Esophagus muscularis mucosa (tissue), 4 donors: ENCODE results near the gene SLC25A26.

Experiments used
- CTCF ChIP-seq, 3 experiments: fragments of 200-600 bp in 2 of 3; fragments of 450-650 bp in 1 of 3; sonication (generic) in 2 of 3; IDR thresholded peaks; one replicate each; pipeline ENCODE4 v1.5.1; 2017 to 2019; ENCODE audit warnings: antibody characterized with exemption in 3 of 3, mild to moderate bottlenecking in 2 of 3, moderate library complexity in 1 of 3
- EP300 ChIP-seq: sonication (generic); formaldehyde crosslinking; IDR thresholded peaks from one replicate; pipeline ENCODE4 v1.6.1; 2017; ENCODE audit warnings: antibody characterized with exemption
- POLR2A ChIP-seq: fragments of 450-650 bp; IDR thresholded peaks from one replicate; pipeline ENCODE4 v1.6.1; 2017; ENCODE audit warnings: antibody characterized with exemption, moderate library complexity, mild to moderate bottlenecking, low read depth
- POLR2AphosphoS5 ChIP-seq, 2 donors: sonication (generic); formaldehyde crosslinking; IDR thresholded peaks; one replicate each; pipeline ENCODE4 v1.6.1; 2017; ENCODE audit warnings: antibody characterized with exemption in 2 of 2

- TF ChIP-seq CTCF (IDR thresholded peaks at IDR 0.05) = no peak
- no peak for TF ChIP-seq POLR2AphosphoS5 (IDR thresholded peaks at IDR 0.05)
- no peak for TF ChIP-seq POLR2A
- TF ChIP-seq EP300 = no peak
Measured at GRCh38 chr3:66242788-66243464, 22.1 kb downstream of the SLC25A26 start.
